OCI-LY7 (cell line): ENCODE results near the gene MINDY4. TPM values are rescaled to one million over a fixed set of nuclear protein-coding genes. Genes with fewer than 3 reads are reported as not detected.

Experiments used
- BruUV-seq: library from RNA; stranded (reverse); fragments of 400-500 nt; replicated peaks from 2 replicates; lab custom pipeline; 2021; lab: Mats Ljungman, UMichigan
- CTCF ChIA-PET: fragments of 300-600 bp; sonication (Branson Sonifier 250); formaldehyde crosslinking; loops from one replicate; lab custom pipeline; 2022; ENCODE audit warnings: antibody characterized with exemption; ENCODE audit not compliant: unreplicated experiment; lab: Charles Lee
- POLR2A ChIA-PET: fragments of 300-600 bp; sonication (Branson Sonifier 250); formaldehyde crosslinking; loops from one replicate; lab custom pipeline; 2022; ENCODE audit warnings: antibody characterized with exemption; lab: Charles Lee
- DNase-seq: peaks from one replicate; pipeline ENCODE4 v3.0.0-alpha.2; 2015; ENCODE audit warnings: low spot score
- H2AFZ ChIP-seq: fragments of 200-600 bp; sonication (generic), shearing (Covaris generic); 2 replicates; pipeline ENCODE4 v1.6.1; 2014; ENCODE audit warnings: mild to moderate bottlenecking, antibody characterized with exemption, low read length, moderate library complexity
- H3K27ac ChIP-seq: fragments of 200-600 bp; sonication (generic); 2 replicates; pipeline ENCODE4 v1.5.1; 2014; ENCODE audit warnings: mixed run types, low read depth, mild to moderate bottlenecking, moderate library complexity, low read length, inconsistent platforms; ENCODE audit not compliant: poor library complexity, severe bottlenecking
- H3K36me3 ChIP-seq: fragments of 200-600 bp; sonication (generic); 2 replicates; pipeline ENCODE4 v1.6.1; 2014; ENCODE audit warnings: mild to moderate bottlenecking, antibody characterized with exemption, low read length, moderate library complexity, mixed read lengths; ENCODE audit not compliant: insufficient read depth
- H3K4me1 ChIP-seq: fragments of 200-600 bp; sonication (generic); 2 replicates; pipeline ENCODE4 v1.5.1; 2014; ENCODE audit warnings: mild to moderate bottlenecking, low read length; ENCODE audit not compliant: insufficient read depth, poor library complexity, severe bottlenecking
- H3K4me2 ChIP-seq: fragments of 200-600 bp; sonication (generic); 2 replicates; pipeline ENCODE4 v1.6.1; 2014; ENCODE audit warnings: mild to moderate bottlenecking, low read length
- H3K4me3 ChIP-seq: fragments of 200-600 bp; sonication (generic); 2 replicates; pipeline ENCODE4 v1.5.1; 2014; ENCODE audit warnings: mild to moderate bottlenecking, low read depth, low read length; ENCODE audit not compliant: poor library complexity, severe bottlenecking
- H3K79me2 ChIP-seq: fragments of 200-600 bp; sonication (generic); 2 replicates; pipeline ENCODE4 v1.6.1; 2016; ENCODE audit warnings: low read depth, mild to moderate bottlenecking, low read length, moderate library complexity, mixed read lengths; ENCODE audit not compliant: insufficient read depth
- H3K9me2 ChIP-seq: fragments of 200-600 bp; sonication (generic); 2 replicates; pipeline ENCODE4 v1.6.1; 2016; ENCODE audit warnings: mild to moderate bottlenecking, low read length, mixed read lengths; ENCODE audit not compliant: insufficient read depth
- H3K9me3 ChIP-seq: fragments of 200-600 bp; sonication (generic); 2 replicates; pipeline ENCODE4 v1.6.1; 2014; ENCODE audit warnings: mild to moderate bottlenecking, mixed run types, low read length, mixed read lengths
- H4K20me1 ChIP-seq: fragments of 200-600 bp; sonication (generic); 2 replicates; pipeline ENCODE4 v1.6.1; 2014; ENCODE audit warnings: mild to moderate bottlenecking, antibody characterized with exemption, low read length, moderate library complexity, mixed read lengths; ENCODE audit not compliant: insufficient read depth
- EZH2phosphoT487 ChIP-seq: fragments of 200-600 bp; sonication (generic); IDR thresholded peaks from 2 replicates; pipeline ENCODE4 v1.6.1; 2018; ENCODE audit warnings: low read depth, borderline replicate concordance, mild to moderate bottlenecking, mixed run types, antibody characterized with exemption, low read length, moderate library complexity, mixed read lengths
- intact Hi-C: fragments of 100-400 bp; cut with micrococcal nuclease; formaldehyde crosslinking; loops from one replicate; pipeline ENCODE4 v1.10.0; 2022; ENCODE audit not compliant: unreplicated experiment
- total RNA-seq, 2 experiments: library from RNA; depleted of rRNA in 1 of 2; stranded (reverse); fragments of >200 nt in 1 of 2; shearing (Covaris generic) in 1 of 2; gene quantifications; 2 replicates each; pipeline ENCODE4 v1.2.3, GENCODE V29; 2014 to 2022
- TF ChIP-seq, protein P1 (sequence below): fragments of 200-600 bp; sonication (generic); conservative IDR thresholded peaks from 2 replicates; pipeline ENCODE4 v1.5.1; 2014; ENCODE audit warnings: mild to moderate bottlenecking, antibody characterized with exemption, low read length, moderate library complexity, mixed read lengths

MINDY4 gene
- total RNA-seq, 2 experiments from 2014 or later: 0.86 TPM; not detected in 1

DNA sequence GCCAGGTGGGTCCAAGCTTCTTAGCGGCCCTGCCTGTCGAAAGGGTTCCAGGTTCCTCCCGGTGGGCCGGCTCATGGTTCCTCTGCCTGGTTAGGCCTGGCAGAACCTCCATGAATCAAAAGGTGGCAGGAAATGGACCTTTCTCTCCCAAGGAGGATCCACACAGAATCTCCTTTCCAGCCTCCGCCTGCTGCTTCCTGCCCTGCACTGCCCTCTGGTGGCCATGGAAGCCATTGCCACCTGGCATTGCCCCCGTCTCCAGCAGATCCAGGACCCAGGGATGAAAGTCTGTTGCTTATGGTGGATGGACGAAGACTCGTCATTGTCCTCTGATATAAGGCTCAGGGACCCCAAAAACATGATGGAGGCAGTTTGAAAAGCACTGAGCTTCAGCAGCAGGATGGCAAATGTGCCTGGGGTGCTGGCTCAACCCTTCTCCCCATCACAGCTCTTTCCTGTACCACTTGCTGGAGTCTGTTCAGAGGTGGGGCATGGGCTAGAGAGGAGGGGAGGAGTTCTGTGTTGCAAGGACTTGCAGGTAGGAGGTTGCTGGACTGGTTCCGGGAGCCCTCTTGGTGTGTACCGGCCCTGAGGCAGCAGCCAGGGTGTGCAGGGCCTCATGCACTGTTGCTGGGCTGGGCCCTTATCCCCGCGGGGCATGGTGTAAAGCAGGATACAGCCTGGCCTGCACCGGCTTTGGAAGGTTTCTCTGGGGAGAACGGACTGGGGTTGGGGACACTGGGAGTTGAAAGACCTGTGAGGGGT, 30.6 kb upstream of the MINDY4 start:
- intact Hi-C loops: loop anchor here (1.0 to 10.0 kb wide), 4 partner anchors 38 to 230 kb away; no protein-coding TSS in a partner anchor
- CTCF ChIA-PET: interaction anchor here (0.6 to 1.4 kb wide), 3 partner anchors 21 to 61 kb away, joined by 3 to 5 read pairs (median 3); no protein-coding TSS in a partner anchor
- Histone ChIP-seq H3K79me2 (no peaks in the 10 kb centered on the region), H3K4me3 (no peak overlapping the region), H4K20me1 (no peaks in the 10 kb centered on the region), H3K27ac (no peak overlapping the region), H3K4me1 (no peaks in the 10 kb centered on the region), H2AFZ (no peak overlapping the region), H3K36me3 (no peaks in the 10 kb centered on the region), H3K9me3 (no peaks in the 10 kb centered on the region), H3K4me2 (no peak overlapping the region), H3K9me2 (no peaks in the 10 kb centered on the region)
- POLR2A ChIA-PET: interaction anchor here (0.7 to 1.0 kb wide), 2 partner anchors 14 to 37 kb away, joined by 4 read pairs; no protein-coding TSS in a partner anchor
- BruUV-seq: no TSS peak
- no peak for TF ChIP-seq EZH2phosphoT487
- TF ChIP-seq, protein P1, sequence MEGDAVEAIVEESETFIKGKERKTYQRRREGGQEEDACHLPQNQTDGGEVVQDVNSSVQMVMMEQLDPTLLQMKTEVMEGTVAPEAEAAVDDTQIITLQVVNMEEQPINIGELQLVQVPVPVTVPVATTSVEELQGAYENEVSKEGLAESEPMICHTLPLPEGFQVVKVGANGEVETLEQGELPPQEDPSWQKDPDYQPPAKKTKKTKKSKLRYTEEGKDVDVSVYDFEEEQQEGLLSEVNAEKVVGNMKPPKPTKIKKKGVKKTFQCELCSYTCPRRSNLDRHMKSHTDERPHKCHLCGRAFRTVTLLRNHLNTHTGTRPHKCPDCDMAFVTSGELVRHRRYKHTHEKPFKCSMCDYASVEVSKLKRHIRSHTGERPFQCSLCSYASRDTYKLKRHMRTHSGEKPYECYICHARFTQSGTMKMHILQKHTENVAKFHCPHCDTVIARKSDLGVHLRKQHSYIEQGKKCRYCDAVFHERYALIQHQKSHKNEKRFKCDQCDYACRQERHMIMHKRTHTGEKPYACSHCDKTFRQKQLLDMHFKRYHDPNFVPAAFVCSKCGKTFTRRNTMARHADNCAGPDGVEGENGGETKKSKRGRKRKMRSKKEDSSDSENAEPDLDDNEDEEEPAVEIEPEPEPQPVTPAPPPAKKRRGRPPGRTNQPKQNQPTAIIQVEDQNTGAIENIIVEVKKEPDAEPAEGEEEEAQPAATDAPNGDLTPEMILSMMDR: peak; percentile 98
- DNase-seq: peak; percentile 60

DNA sequence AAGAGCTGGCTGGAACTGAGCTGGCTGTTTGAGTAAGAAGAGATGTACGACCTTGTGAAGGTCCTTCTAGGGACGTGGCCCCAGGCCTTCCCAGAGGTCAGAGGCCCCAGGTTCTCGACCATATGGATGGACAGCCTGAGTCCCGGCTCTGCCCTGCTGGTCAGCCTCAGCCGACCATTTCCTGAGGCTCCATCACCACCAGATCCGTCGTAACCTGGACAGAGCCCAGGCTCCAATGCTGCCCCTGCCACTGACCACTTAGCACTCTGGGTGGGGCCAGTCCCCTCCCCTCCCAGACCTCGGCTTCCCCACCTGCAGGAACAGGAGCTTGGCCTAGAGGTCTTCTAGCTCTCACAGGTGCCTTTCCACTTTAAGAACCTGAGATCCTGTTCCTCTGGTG, 29.9 kb upstream of the MINDY4 start:
- CTCF ChIA-PET: interaction anchor here (1.1 to 1.4 kb wide), 2 partner anchors 55 to 62 kb away, joined by 3 to 5 read pairs; no protein-coding TSS in a partner anchor
- POLR2A ChIA-PET: interaction anchor here (0.6 to 1.0 kb wide), 2 partner anchors 15 to 117 kb away, joined by 3 to 4 read pairs; no protein-coding TSS in a partner anchor
- intact Hi-C loops: loop anchor here (2.0 to 10.0 kb wide), 3 partner anchors 106 to 230 kb away; no protein-coding TSS in a partner anchor
- no peak overlapping the region for H2AFZ ChIP-seq
- no TSS peak for BruUV-seq
- no peaks in the 10 kb centered on the region for H3K9me3 ChIP-seq
- TF ChIP-seq, protein P1: no peak
- no peak for TF ChIP-seq EZH2phosphoT487
- H3K79me2 ChIP-seq: no peaks in the 10 kb centered on the region
- H4K20me1 ChIP-seq: no peaks in the 10 kb centered on the region
- DNase-seq: no peak
- no peaks in the 10 kb centered on the region for H3K36me3 ChIP-seq
- H3K4me3 ChIP-seq: no peak overlapping the region
- H3K4me1 ChIP-seq: no peaks in the 10 kb centered on the region
- no peak overlapping the region for H3K27ac ChIP-seq
- no peak overlapping the region for H3K4me2 ChIP-seq
- H3K9me2 ChIP-seq: no peaks in the 10 kb centered on the region
